Muscle layer of duodenum (tissue), 2 donors: ENCODE results near the gene TMCO2.
"Not testable (repeated sequence)": the region's sequence is repeated elsewhere in the genome, so short reads cannot be mapped to it uniquely, and the experiment has no call there.

Source experiments
- H3K27ac ChIP-seq: one replicate; pipeline ENCODE4 v1.7.0; 2013; ENCODE audit warnings: mild to moderate bottlenecking, low read length
- H3K27me3 ChIP-seq: one replicate; pipeline ENCODE4 v1.7.0; 2013; ENCODE audit warnings: low read depth, mild to moderate bottlenecking, control low read depth, low read length
- H3K36me3 ChIP-seq, 2 donors: one replicate each; pipeline ENCODE4 v1.7.0; 2013; ENCODE audit warnings: low read length in 2 of 2, control low read depth in 1 of 2, mild to moderate bottlenecking in 1 of 2; ENCODE audit not compliant: insufficient read depth in 2 of 2, control insufficient read depth in 1 of 2
- H3K4me1 ChIP-seq, 2 donors: one replicate each; pipeline ENCODE4 v1.7.0; 2013; ENCODE audit warnings: low read length in 2 of 2, mild to moderate bottlenecking in 2 of 2, control low read depth in 1 of 2, moderate library complexity in 1 of 2; ENCODE audit not compliant: insufficient read depth in 2 of 2, control insufficient read depth in 1 of 2
- H3K4me3 ChIP-seq, 2 donors: one replicate each; pipeline ENCODE4 v1.7.0; 2013; ENCODE audit warnings: low read length in 2 of 2, low read depth in 1 of 2, mild to moderate bottlenecking in 1 of 2
- H3K9me3 ChIP-seq, 2 donors: one replicate each; pipeline ENCODE4 v1.7.0; 2013; ENCODE audit warnings: low read length in 2 of 2, control low read depth in 1 of 2, mild to moderate bottlenecking in 1 of 2; ENCODE audit not compliant: control insufficient read depth in 1 of 2
- donor health status: healthy.

The TMCO2 gene

DNA sequence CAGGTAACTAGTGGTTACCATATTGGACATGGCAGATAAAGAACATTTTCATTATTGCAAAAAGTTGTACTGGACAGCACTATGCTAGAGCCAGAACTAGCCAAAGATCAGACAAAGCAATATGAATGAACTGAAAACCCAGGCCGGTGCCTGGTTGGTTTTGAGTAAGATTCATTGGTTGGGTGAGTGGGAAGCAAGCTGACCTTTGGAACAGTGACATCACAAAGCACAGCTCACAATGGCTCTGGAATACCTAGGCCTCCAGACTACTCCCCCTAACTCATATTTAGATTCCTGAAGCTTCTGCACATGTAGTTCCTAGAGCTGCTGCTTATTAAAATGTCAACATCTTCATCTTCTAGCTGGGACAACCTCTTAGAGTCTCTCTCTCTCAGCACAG lies at the start of gene TMCO2:
Gene TMCO2, plus strand, starts transcription at position 283 of the 400 bp plus-strand sequence. Its CDS starts 57 bp downstream, at position 340.
- no peak within 1 kb of the TSS for H3K27ac ChIP-seq
- H3K9me3 ChIP-seq = no peaks in the 10 kb centered on the region
- no peak within 1 kb of the TSS for H3K4me3 ChIP-seq
- no peaks in the 10 kb centered on the region for H3K27me3 ChIP-seq
- no peaks in the 10 kb centered on the region for H3K36me3 ChIP-seq
- no peaks in the 10 kb centered on the region for H3K4me1 ChIP-seq

DNA sequence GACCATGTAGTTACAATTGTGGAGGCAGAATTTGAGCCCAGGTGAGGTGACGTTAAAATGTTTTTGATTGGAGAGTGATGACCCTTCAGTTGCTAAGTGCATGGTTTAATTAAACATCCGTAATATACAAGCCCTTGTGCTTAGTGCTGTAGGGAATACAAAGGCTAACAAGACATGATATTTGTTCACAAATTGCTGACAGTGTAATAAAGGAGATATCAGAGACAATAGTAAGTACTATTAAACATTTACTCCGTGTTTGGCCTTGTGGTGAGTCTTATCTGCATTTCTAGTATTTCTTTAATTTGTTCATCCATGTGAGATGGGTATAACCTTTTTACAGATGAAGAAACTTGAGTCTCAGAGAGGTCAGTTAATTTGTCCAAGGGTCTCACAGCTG lies 48.6 kb upstream of the TMCO2 start:
- no peaks in the 10 kb centered on the region for H3K27me3 ChIP-seq
- no peak overlapping the region for H3K27ac ChIP-seq
- H3K4me3 ChIP-seq = no peak overlapping the region
- no peaks in the 10 kb centered on the region for H3K9me3 ChIP-seq
- peaks cover 12 to 18% of the 10 kb centered on the region in 2 donors for H3K36me3 ChIP-seq
- H3K4me1 ChIP-seq = no peaks in the 10 kb centered on the region

DNA sequence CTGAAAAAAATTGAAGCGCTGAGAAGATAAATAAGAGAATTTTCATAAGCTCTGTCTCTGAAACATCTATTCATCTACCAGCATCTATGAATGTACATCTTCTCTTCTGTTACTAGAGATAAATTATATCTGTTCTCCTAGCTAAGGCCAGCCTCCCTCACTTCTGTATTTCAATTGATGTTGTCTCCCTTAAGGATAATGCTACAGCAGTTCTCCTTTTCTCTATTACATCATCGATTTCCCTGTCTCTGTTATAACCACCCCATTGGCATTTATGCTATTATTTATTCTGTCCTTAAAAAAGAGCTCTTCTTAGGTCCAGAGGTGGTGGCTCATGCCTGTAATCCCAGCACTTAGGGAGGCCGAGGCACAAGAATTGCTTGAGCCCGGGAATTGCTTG lies 42.9 kb upstream of the TMCO2 start:
- peaks cover 15 to 22% of the 10 kb centered on the region in 2 donors for H3K36me3 ChIP-seq
- no peak overlapping the region for H3K27ac ChIP-seq
- H3K9me3 ChIP-seq = no peaks in the 10 kb centered on the region

DNA sequence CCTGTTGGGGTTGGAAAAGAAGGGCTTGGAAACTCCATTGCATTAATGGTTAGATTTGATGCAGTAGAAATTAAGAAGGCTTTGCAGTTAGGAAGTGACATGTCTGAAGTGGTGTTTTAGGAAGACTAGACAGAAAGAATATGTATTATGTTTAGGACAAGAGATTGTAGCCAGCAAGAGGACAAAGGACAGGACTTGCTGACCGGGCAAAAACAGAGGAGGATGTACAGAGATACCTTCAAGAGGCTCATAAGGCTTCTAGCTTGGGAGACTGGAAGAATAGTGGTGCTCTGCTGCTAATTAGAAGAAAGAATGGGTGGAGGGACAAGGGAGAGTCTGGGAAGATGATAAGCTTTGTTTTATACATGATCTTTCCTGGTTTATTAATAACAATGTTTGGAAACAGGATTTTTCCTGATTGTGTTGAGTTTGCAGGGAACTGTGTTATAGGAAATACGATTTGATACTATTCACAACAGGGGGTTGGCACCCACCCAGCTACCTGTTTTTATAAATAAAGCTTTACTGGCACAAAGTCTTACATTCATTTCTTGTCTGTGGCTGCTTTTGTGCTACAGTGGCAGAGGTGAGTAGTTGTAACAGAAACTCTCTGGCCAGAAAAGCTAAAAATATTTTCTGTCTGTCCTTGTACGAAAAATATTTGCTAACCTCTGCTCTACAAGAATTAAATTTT lies 37.1 kb upstream of the TMCO2 start:
- no peak overlapping the region for H3K27ac ChIP-seq
- H3K27me3 ChIP-seq = no peaks in the 10 kb centered on the region
- no peaks in the 10 kb centered on the region for H3K4me1 ChIP-seq
- H3K36me3 ChIP-seq = peaks cover 15 to 28% of the 10 kb centered on the region in 2 donors
- no peak overlapping the region for H3K4me3 ChIP-seq
- H3K9me3 ChIP-seq = no peaks in the 10 kb centered on the region

More for the DNA sequence above, 42.9 kb upstream of the TMCO2 start:
- H3K27me3 ChIP-seq = no peaks in the 10 kb centered on the region
- no peak overlapping the region for H3K4me3 ChIP-seq
- no peaks in the 10 kb centered on the region for H3K4me1 ChIP-seq

DNA sequence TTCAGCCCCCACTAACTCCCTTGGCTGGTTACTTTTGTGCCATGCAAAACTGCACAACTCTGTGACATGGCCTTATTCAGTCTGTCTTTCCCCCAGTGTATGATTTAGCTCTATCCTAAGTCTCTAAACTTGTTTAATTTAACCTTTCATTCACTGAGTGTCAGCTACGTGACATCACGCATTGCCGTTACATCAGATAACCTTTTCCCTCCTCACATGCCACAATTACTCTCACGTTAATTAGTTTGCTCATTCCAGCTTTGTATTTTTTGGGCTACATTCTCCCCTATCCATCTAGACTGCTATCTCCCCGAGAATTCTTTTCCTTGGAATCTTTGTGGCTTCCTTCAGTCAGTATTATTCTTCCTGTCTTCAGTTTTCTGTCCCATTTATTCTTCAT lies 29.4 kb upstream of the TMCO2 start:
- Histone ChIP-seq H3K9me3 (no peaks in the 10 kb centered on the region), H3K27ac (no peak overlapping the region), H3K27me3 (no peaks in the 10 kb centered on the region), H3K4me3 (no peak overlapping the region), H3K36me3 (peaks cover 10 to 14% of the 10 kb centered on the region in 2 donors), H3K4me1 (no peaks in the 10 kb centered on the region)

DNA sequence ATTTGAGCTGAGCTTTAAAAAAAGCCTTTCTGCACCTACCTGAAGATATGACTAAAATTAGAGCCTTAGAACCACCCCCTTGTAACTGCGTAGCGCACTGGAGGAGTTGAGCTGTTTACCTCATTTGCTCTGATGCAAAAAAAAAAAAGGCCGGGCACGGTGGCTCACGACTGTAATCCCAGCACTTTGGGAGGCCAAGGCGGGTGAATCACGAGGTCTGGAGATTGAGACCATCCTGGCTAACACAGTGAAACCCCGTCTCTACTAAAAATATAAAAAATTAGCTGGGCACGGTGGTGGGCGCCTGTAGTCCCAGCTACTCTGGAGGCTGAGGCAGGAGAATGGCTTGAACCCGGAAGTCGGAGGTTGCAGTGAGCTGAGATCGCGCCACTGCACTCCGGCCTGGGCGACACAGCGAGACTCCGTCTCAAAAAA lies 26.2 kb upstream of the TMCO2 start:
- not testable (repeated sequence) for H3K27ac ChIP-seq, H3K4me1 ChIP-seq, H3K9me3 ChIP-seq, H3K4me3 ChIP-seq, H3K27me3 ChIP-seq
- peaks cover 11 to 15% of the 10 kb centered on the region in 2 donors for H3K36me3 ChIP-seq

DNA sequence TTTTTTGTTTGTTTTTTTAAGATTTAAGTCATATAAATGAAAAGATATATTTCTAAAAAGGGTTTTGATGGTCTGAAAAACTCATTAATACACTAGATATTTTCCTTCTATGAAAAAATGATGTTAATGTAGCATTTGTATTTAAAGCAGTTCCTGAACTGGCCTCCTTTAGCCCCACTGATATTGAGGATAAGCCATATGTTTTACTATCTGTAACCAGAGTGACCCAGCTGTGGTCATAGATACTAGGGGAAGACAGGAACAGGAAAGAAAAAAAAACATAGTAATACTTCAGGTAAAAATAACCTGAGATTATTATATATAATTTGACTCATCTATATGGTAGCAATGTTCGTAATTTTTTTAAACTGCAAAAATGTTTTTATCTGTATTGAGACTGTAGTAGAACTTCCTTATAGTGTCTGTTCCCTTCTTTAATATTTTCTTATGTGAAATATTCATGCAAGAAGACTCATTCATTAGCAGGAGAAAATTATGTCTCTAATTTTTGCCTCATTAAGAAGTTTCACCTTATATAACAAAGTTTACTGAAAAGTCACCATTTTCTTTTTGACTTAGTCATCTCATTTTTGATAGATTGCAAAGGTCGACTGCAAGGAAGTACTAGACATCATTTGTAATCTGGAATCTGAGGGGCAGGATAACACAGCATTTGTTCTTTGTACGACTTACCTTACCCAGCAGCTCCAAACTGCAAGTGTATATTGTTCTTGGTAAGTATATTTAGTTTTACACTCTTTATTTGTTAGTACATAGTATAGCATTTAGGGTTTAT lies 25.6 kb upstream of the TMCO2 start:
- H3K27ac ChIP-seq = no peak overlapping the region
- H3K27me3 ChIP-seq = no peaks in the 10 kb centered on the region
- peaks cover 10 to 11% of the 10 kb centered on the region in 2 donors for H3K36me3 ChIP-seq
- no peaks in the 10 kb centered on the region for H3K9me3 ChIP-seq
- no peak overlapping the region for H3K4me3 ChIP-seq
- H3K4me1 ChIP-seq = no peaks in the 10 kb centered on the region

DNA sequence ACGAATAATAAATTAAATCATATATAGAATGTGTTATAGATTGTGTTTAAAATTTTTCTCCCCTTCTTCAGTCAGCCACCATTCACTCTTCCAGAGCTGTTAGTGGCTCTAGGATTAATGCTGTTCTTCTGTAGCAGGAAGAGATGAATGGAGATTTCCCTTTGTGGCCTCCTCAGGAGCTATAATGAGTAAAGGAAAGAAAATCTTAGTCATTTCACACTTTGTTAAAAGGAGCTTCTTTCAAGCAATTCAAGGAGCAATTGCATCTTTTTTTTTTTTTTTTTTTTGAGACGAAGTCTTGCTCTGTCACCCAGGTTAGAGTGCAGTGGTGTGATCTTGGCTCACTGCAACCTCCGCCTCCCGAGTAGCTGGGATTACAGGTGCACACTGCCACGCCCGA lies 23.7 kb upstream of the TMCO2 start:
- Histone ChIP-seq H3K4me1 (no peaks in the 10 kb centered on the region), H3K27ac (no peak overlapping the region), H3K4me3 (no peak overlapping the region), H3K27me3 (no peaks in the 10 kb centered on the region), H3K36me3 (peaks cover 3 to 9% of the 10 kb centered on the region in 2 donors), H3K9me3 (no peaks in the 10 kb centered on the region)

DNA sequence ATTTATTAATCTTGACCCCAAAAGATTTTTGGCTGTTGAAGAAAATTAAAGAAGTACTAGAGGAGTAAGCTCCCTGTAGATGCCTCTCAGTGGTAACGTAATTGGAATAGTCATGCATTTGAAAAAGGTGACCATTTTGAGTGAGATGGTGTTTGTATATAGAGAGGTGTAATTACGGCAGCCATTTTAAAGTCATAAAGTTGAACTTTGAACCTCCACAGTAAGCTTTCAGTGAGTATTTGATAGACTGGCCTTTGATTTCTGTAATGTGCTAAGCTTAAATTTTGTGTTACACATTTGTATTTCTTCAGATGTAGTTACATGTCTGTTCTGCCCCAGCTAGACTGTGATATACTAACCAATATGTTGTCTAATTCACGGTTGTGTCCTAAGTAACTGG lies 21.5 kb upstream of the TMCO2 start:
- no peaks in the 10 kb centered on the region for H3K4me1 ChIP-seq
- peaks cover 3 to 9% of the 10 kb centered on the region in 2 donors for H3K36me3 ChIP-seq
- no peak overlapping the region for H3K27ac ChIP-seq
- no peak overlapping the region for H3K4me3 ChIP-seq
- H3K9me3 ChIP-seq = no peaks in the 10 kb centered on the region
- H3K27me3 ChIP-seq = no peaks in the 10 kb centered on the region

DNA sequence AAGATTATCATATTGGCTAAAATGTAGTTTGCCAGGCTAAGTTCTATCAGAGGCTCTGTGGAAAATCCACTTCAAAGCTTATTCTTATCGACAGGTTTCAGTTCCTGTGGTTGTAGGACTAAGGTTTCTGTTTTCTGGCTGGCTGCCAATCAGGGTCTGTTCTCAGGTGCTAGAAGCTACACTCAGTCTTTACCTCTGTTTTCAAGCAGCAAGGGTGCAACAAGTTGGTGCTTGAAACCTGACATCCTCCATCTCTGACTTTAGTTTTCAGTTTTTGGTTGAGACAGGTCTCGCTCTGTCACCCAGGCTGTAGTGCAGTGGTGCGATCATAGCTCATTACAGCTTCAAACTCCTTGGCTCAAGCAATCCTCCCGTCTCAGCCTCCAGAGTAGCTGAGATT lies 15.3 kb upstream of the TMCO2 start:
- Histone ChIP-seq H3K4me3 (no peak overlapping the region), H3K9me3 (no peaks in the 10 kb centered on the region), H3K27ac (no peak overlapping the region), H3K4me1 (no peaks in the 10 kb centered on the region), H3K36me3 (peaks cover 40 to 56% of the 10 kb centered on the region in 2 donors), H3K27me3 (no peaks in the 10 kb centered on the region)

DNA sequence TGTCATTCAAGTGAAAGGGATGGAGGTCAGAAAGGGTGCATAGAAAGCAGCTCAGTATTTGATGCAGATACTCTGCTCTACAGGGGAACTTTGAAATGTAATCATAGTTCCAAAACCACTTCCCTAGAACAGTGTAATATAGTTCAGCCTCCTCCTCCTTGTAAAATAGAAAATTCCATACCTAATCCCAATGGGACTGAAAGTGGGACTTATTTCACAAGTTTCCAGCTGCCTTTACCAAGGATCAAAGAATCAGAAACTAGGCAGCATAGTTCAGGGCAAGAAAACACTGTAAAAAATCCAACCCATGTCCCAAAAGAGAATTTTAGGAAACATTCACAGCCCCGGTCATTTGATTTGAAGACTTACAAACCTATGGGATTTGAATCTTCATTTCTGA lies 8.1 kb upstream of the TMCO2 start:
- no peaks in the 10 kb centered on the region for H3K4me1 ChIP-seq
- no peak overlapping the region for H3K27ac ChIP-seq
- no peak overlapping the region for H3K4me3 ChIP-seq
- H3K9me3 ChIP-seq = no peaks in the 10 kb centered on the region
- H3K27me3 ChIP-seq = no peaks in the 10 kb centered on the region
- peaks cover 38 to 41% of the 10 kb centered on the region in 2 donors for H3K36me3 ChIP-seq
